ENCODE results near the gene PLEKHA6.
"Not testable (repeated sequence)": the region's sequence is repeated elsewhere in the genome, so short reads cannot be mapped to it uniquely, and the experiment has no call there.

PLEKHA6 gene

GRCh38 chr1:204242920-204243319 lies 116.8 kb downstream of the PLEKHA6 start:
- no peak for DNase-seq (ENCODE audit: low read depth in 2 of 2)

GRCh38 chr1:204241914-204242313 lies 117.8 kb downstream of the PLEKHA6 start:
- DNase-seq (ENCODE audit: low read depth in 2 of 2), result no peak

- no peak for DNase-seq (ENCODE audit: low read depth in 2 of 2)
Observed at GRCh38 chr1:204241050-204241449, 118.7 kb downstream of the PLEKHA6 start.

GRCh38 chr1:204240233-204240632 lies 119.5 kb downstream of the PLEKHA6 start:
- DNase-seq (ENCODE audit: low read depth in 2 of 2), result no peak

- DNase-seq (ENCODE audit: low read depth in 2 of 2), result not testable (repeated sequence)
Observed at GRCh38 chr1:204239401-204239800, 120.3 kb downstream of the PLEKHA6 start.

GRCh38 chr1:204238520-204238919 lies 121.2 kb downstream of the PLEKHA6 start:
- DNase-seq (ENCODE audit: low read depth in 2 of 2), result not testable (repeated sequence)

GRCh38 chr1:204237515-204237914 lies 122.2 kb downstream of the PLEKHA6 start:
- not testable (repeated sequence) for DNase-seq (ENCODE audit: low read depth in 2 of 2)

GRCh38 chr1:204232526-204232925 lies 127.2 kb downstream of the PLEKHA6 start:
- no peak for DNase-seq (ENCODE audit: low read depth in 2 of 2)

GRCh38 chr1:204230211-204230610 lies 129.5 kb downstream of the PLEKHA6 start:
- DNase-seq (ENCODE audit: low read depth in 2 of 2), result no peak

GRCh38 chr1:204228896-204229295 lies 130.8 kb downstream of the PLEKHA6 start:
- DNase-seq (ENCODE audit: low read depth in 2 of 2), result no peak

- no peak for DNase-seq (ENCODE audit: low read depth in 2 of 2)
Observed at GRCh38 chr1:204227996-204228785, 131.5 kb downstream of the PLEKHA6 start.

- no peak for DNase-seq (ENCODE audit: low read depth in 2 of 2)
Observed at GRCh38 chr1:204227351-204227750, 132.4 kb downstream of the PLEKHA6 start.

GRCh38 chr1:204225841-204226735 lies 133.6 kb downstream of the PLEKHA6 start:
- DNase-seq (ENCODE audit: low read depth in 2 of 2), result no peak

GRCh38 chr1:204224655-204225054 lies 135.1 kb downstream of the PLEKHA6 start:
- no peak for DNase-seq (ENCODE audit: low read depth in 2 of 2)

GRCh38 chr1:204223129-204223860 lies 136.4 kb downstream of the PLEKHA6 start:
- no peak for DNase-seq (ENCODE audit: low read depth in 2 of 2)

- DNase-seq (ENCODE audit: low read depth in 2 of 2), result no peak
Observed at GRCh38 chr1:204222764-204223055, 137.0 kb downstream of the PLEKHA6 start.

- DNase-seq (ENCODE audit: low read depth in 2 of 2), result no peak
Observed at GRCh38 chr1:204222006-204222763, 137.5 kb downstream of the PLEKHA6 start.

- no peak for DNase-seq (ENCODE audit: low read depth in 2 of 2)
Observed at GRCh38 chr1:204221271-204221670, 138.5 kb downstream of the PLEKHA6 start.

GRCh38 chr1:204219971-204220616 lies 139.6 kb downstream of the PLEKHA6 start:
- DNase-seq (ENCODE audit: low read depth in 2 of 2), result no peak

GRCh38 chr1:204218552-204218951 lies 141.2 kb downstream of the PLEKHA6 start:
- DNase-seq (ENCODE audit: low read depth in 2 of 2), result no peak

- no peak for DNase-seq (ENCODE audit: low read depth in 2 of 2)
Observed at GRCh38 chr1:204217648-204218000, 142.1 kb downstream of the PLEKHA6 start.

Measured in stimulated activated CD8-positive, alpha-beta memory T cell treated with anti-CD3 and anti-CD28 coated beads, Interleukin-2, amount 100 ng/mL, for 1 hour (primary cell).